ENCODE results near the gene NLRP3. TPM values are rescaled to one million over a fixed set of nuclear protein-coding genes. Genes with fewer than 3 reads are reported as not detected.

The NLRP3 gene
- total RNA-seq (2014; rRNA removed; shearing (Covaris generic)) (0.42 TPM in 1 of 2 replicates, not detected in the other), polyA plus RNA-seq (2016; fragmentation: Nextera tagmentation; extraction: Ambion mirVana) (0.14 TPM in 1 of 2 replicates, not detected in the other)
- long read RNA-seq = 0 reads

DNA sequence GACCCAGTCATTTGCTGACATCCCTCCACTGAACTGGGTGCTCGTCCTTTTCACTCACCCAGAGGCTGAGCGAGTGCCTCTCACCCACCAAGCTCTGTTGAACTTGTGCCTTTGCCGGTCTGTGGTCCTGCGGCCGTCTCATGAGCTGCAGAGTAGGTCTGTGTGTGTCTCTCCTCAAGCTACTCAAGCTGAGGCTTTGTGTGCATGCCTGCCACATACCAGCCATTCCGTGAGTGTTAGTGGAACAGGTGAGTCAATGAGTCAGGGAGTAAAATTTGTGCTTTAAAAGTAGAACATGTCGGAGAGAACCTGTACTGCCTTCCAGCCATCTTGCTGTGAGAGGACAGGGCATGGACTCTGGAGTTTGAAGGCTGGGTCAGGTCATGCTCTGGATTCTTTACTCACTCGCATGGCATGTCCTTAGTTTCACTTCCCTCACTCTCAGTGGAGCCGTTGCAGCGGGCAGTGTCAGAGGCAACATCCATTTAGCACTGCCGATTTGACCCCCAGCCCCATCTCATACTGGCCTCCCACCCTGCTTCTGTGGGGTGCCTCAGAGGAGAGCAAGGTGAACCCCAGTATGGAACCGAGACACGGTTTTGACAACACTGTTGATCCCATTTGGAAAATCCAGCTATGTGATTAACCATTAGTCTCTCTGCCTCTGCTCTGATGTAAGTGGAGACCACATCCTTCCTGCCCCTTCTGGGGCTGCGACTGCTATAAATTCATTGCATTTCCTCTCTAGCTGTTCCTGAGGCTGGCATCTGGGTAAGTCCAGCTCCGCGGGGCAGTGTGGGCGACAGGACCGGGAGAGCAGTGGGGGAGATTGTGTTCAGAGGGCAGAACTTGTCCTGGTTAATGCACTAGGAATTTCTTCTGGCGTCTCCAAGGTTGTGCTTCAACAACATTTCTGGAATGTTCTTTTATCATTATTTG is at the start of gene NLRP3:
Gene NLRP3, plus strand, starts transcription at position 751 of the 939 bp plus-strand sequence. CDS start 2,628 bp downstream, outside the sequence.
- Histone ChIP-seq H4K20me1 (replicated peaks; ENCODE audit: insufficient read depth) (no peaks in the 10 kb centered on the region), H2AFZ (peak within 1 kb of the TSS; percentile 83), H3K4me1 (ENCODE audit: insufficient read depth) (no peaks in the 10 kb centered on the region), H3K27ac (ENCODE audit: low read depth) (no peak within 1 kb of the TSS), H3K36me3 (ENCODE audit: insufficient read depth) (no peaks in the 10 kb centered on the region), H3K9me2 (ENCODE audit: insufficient read depth) (peaks cover 5% of the 10 kb centered on the region; the same call in 1 of the 2 replicates), H3F3A (replicated peaks; ENCODE audit: low read depth) (no peaks in the 10 kb centered on the region), H3K4me2 (no peak within 1 kb of the TSS), H3K79me2 (replicated peaks; ENCODE audit: insufficient read depth) (no peaks in the 10 kb centered on the region), H3K27me3 (ENCODE audit: insufficient read depth) (no peaks in the 10 kb centered on the region), H3K4me3 (no peak within 1 kb of the TSS)
- Mint-ChIP-seq H3K4me1 (no peaks in the 10 kb centered on the region), H3K4me3 (no peak within 1 kb of the TSS), H3K36me3 (ENCODE audit: low read depth) (no peaks in the 10 kb centered on the region), H3K27ac (no peak within 1 kb of the TSS), H3K9me3 (no peaks in the 10 kb centered on the region; the same call in 2 of the 3 replicates), H3K27me3 (ENCODE audit: insufficient read depth, low read depth, poor library complexity) (peaks cover 6% of the 10 kb centered on the region)
- DNase-seq (ENCODE audit: low spot score) (peak; percentile 20), ATAC-seq (peak; percentile 57)
- no peak for TF ChIP-seq EZH2phosphoT487 (IDR thresholded peaks at IDR 0.05; ENCODE audit: unreplicated experiment)
- TF ChIP-seq, protein P1, sequence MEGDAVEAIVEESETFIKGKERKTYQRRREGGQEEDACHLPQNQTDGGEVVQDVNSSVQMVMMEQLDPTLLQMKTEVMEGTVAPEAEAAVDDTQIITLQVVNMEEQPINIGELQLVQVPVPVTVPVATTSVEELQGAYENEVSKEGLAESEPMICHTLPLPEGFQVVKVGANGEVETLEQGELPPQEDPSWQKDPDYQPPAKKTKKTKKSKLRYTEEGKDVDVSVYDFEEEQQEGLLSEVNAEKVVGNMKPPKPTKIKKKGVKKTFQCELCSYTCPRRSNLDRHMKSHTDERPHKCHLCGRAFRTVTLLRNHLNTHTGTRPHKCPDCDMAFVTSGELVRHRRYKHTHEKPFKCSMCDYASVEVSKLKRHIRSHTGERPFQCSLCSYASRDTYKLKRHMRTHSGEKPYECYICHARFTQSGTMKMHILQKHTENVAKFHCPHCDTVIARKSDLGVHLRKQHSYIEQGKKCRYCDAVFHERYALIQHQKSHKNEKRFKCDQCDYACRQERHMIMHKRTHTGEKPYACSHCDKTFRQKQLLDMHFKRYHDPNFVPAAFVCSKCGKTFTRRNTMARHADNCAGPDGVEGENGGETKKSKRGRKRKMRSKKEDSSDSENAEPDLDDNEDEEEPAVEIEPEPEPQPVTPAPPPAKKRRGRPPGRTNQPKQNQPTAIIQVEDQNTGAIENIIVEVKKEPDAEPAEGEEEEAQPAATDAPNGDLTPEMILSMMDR (conservative IDR thresholded peaks at IDR 0.05; ENCODE audit: low read depth in 2 of 2) = no peak
- no peak for TF ChIP-seq CREB1 (CRISPR knock-in tag; IDR thresholded peaks at IDR 0.05; ENCODE audit: low read depth)
- TF ChIP-seq STAT1 (IDR thresholded peaks at IDR 0.05; ENCODE audit: unreplicated experiment) = no peak
- TF ChIP-seq, protein P2, sequence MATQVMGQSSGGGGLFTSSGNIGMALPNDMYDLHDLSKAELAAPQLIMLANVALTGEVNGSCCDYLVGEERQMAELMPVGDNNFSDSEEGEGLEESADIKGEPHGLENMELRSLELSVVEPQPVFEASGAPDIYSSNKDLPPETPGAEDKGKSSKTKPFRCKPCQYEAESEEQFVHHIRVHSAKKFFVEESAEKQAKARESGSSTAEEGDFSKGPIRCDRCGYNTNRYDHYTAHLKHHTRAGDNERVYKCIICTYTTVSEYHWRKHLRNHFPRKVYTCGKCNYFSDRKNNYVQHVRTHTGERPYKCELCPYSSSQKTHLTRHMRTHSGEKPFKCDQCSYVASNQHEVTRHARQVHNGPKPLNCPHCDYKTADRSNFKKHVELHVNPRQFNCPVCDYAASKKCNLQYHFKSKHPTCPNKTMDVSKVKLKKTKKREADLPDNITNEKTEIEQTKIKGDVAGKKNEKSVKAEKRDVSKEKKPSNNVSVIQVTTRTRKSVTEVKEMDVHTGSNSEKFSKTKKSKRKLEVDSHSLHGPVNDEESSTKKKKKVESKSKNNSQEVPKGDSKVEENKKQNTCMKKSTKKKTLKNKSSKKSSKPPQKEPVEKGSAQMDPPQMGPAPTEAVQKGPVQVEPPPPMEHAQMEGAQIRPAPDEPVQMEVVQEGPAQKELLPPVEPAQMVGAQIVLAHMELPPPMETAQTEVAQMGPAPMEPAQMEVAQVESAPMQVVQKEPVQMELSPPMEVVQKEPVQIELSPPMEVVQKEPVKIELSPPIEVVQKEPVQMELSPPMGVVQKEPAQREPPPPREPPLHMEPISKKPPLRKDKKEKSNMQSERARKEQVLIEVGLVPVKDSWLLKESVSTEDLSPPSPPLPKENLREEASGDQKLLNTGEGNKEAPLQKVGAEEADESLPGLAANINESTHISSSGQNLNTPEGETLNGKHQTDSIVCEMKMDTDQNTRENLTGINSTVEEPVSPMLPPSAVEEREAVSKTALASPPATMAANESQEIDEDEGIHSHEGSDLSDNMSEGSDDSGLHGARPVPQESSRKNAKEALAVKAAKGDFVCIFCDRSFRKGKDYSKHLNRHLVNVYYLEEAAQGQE (IDR thresholded peaks at IDR 0.05; ENCODE audit: unreplicated experiment) = no peak
- TF ChIP-seq EZH2 (IDR thresholded peaks at IDR 0.05; ENCODE audit: low read depth, unreplicated experiment) = no peak
- TF ChIP-seq ZNF114 (CRISPR knock-in tag; IDR thresholded peaks at IDR 0.05) = no peak
- TF ChIP-seq, protein P3, sequence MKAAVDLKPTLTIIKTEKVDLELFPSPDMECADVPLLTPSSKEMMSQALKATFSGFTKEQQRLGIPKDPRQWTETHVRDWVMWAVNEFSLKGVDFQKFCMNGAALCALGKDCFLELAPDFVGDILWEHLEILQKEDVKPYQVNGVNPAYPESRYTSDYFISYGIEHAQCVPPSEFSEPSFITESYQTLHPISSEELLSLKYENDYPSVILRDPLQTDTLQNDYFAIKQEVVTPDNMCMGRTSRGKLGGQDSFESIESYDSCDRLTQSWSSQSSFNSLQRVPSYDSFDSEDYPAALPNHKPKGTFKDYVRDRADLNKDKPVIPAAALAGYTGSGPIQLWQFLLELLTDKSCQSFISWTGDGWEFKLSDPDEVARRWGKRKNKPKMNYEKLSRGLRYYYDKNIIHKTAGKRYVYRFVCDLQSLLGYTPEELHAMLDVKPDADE (IDR thresholded peaks at IDR 0.05) = no peak
- TF ChIP-seq, protein P4, sequence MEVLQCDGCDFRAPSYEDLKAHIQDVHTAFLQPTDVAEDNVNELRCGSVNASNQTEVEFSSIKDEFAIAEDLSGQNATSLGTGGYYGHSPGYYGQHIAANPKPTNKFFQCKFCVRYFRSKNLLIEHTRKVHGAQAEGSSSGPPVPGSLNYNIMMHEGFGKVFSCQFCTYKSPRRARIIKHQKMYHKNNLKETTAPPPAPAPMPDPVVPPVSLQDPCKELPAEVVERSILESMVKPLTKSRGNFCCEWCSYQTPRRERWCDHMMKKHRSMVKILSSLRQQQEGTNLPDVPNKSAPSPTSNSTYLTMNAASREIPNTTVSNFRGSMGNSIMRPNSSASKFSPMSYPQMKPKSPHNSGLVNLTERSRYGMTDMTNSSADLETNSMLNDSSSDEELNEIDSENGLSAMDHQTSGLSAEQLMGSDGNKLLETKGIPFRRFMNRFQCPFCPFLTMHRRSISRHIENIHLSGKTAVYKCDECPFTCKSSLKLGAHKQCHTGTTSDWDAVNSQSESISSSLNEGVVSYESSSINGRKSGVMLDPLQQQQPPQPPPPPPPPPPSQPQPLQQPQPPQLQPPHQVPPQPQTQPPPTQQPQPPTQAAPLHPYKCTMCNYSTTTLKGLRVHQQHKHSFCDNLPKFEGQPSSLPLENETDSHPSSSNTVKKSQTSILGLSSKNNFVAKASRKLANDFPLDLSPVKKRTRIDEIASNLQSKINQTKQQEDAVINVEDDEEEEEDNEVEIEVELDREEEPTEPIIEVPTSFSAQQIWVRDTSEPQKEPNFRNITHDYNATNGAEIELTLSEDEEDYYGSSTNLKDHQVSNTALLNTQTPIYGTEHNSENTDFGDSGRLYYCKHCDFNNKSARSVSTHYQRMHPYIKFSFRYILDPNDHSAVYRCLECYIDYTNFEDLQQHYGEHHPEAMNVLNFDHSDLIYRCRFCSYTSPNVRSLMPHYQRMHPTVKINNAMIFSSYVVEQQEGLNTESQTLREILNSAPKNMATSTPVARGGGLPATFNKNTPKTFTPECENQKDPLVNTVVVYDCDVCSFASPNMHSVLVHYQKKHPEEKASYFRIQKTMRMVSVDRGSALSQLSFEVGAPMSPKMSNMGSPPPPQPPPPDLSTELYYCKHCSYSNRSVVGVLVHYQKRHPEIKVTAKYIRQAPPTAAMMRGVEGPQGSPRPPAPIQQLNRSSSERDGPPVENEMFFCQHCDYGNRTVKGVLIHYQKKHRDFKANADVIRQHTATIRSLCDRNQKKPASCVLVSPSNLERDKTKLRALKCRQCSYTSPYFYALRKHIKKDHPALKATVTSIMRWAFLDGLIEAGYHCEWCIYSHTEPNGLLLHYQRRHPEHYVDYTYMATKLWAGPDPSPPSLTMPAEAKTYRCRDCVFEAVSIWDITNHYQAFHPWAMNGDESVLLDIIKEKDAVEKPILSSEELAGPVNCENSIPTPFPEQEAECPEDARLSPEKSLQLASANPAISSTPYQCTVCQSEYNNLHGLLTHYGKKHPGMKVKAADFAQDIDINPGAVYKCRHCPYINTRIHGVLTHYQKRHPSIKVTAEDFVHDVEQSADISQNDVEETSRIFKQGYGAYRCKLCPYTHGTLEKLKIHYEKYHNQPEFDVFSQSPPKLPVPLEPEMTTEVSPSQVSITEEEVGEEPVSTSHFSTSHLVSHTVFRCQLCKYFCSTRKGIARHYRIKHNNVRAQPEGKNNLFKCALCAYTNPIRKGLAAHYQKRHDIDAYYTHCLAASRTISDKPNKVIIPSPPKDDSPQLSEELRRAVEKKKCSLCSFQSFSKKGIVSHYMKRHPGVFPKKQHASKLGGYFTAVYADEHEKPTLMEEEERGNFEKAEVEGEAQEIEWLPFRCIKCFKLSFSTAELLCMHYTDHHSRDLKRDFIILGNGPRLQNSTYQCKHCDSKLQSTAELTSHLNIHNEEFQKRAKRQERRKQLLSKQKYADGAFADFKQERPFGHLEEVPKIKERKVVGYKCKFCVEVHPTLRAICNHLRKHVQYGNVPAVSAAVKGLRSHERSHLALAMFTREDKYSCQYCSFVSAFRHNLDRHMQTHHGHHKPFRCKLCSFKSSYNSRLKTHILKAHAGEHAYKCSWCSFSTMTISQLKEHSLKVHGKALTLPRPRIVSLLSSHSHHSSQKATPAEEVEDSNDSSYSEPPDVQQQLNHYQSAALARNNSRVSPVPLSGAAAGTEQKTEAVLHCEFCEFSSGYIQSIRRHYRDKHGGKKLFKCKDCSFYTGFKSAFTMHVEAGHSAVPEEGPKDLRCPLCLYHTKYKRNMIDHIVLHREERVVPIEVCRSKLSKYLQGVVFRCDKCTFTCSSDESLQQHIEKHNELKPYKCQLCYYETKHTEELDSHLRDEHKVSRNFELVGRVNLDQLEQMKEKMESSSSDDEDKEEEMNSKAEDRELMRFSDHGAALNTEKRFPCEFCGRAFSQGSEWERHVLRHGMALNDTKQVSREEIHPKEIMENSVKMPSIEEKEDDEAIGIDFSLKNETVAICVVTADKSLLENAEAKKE (CRISPR knock-in tag; IDR thresholded peaks at IDR 0.05) = no peak
- no peak for TF ChIP-seq JUNB (IDR thresholded peaks at IDR 0.05; ENCODE audit: unreplicated experiment)
- TF ChIP-seq POLR2AphosphoS5 (IDR thresholded peaks at IDR 0.05; ENCODE audit: low read depth) = no peak
- no peak for TF ChIP-seq NANOG (IDR thresholded peaks at IDR 0.05; ENCODE audit: borderline replicate concordance)
- no peak for TF ChIP-seq ZNF331 (CRISPR knock-in tag; IDR thresholded peaks at IDR 0.05; ENCODE audit: low read depth)
